DOHH2 (cell line): ENCODE measurements around the gene TLCD1.

Source experiments
- CTCF ChIP-seq: fragments of 200-600 bp; sonication (generic); IDR thresholded peaks from one replicate; pipeline ENCODE4 v1.5.1; 2014; ENCODE audit warnings: antibody characterized with exemption, mild to moderate bottlenecking, low read depth, low read length; ENCODE audit not compliant: poor library complexity, severe bottlenecking
- EZH2phosphoT487 ChIP-seq: fragments of 200-600 bp; sonication (generic); IDR thresholded peaks from 2 replicates; pipeline ENCODE4 v1.6.1; 2017; ENCODE audit warnings: borderline replicate concordance, mild to moderate bottlenecking, antibody characterized with exemption, low read length, moderate library complexity, mixed read lengths

GRCh38 chr17:28712705-28713415, 13.2 kb downstream of the TLCD1 start:
- TF ChIP-seq CTCF (no peak), EZH2phosphoT487 (no peak)
